ENCODE data around the gene RPL3.

The RPL3 gene

GRCh38 chr22:39280250-39280649, 39.2 kb downstream of the RPL3 start:
- DNase-seq = no peak

GRCh38 chr22:39279170-39279850, 40.1 kb downstream of the RPL3 start:
- no peak for DNase-seq

GRCh38 chr22:39278040-39278439, 41.4 kb downstream of the RPL3 start:
- peak; percentile 15 for DNase-seq

- DNase-seq = no peak
Observed at GRCh38 chr22:39277142-39277607, 42.2 kb downstream of the RPL3 start.

GRCh38 chr22:39276440-39277141, 42.8 kb downstream of the RPL3 start:
- DNase-seq = no peak

GRCh38 chr22:39275814-39276439, 43.5 kb downstream of the RPL3 start:
- peak; percentile 85 for DNase-seq

GRCh38 chr22:39273950-39274887, 45.2 kb downstream of the RPL3 start:
- DNase-seq = no peak

- DNase-seq = no peak
Observed at GRCh38 chr22:39270792-39271191, 48.6 kb downstream of the RPL3 start.

GRCh38 chr22:39270280-39270679, 49.1 kb downstream of the RPL3 start:
- DNase-seq = no peak

- DNase-seq = no peak
Observed at GRCh38 chr22:39269095-39269790, 50.2 kb downstream of the RPL3 start.

GRCh38 chr22:39268645-39269044, 50.8 kb downstream of the RPL3 start:
- no peak for DNase-seq

- DNase-seq = no peak
Observed at GRCh38 chr22:39267974-39268373, 51.4 kb downstream of the RPL3 start.

GRCh38 chr22:39266398-39267030, 52.9 kb downstream of the RPL3 start:
- peak; percentile 61 for DNase-seq

GRCh38 chr22:39265143-39265886, 54.1 kb downstream of the RPL3 start:
- no peak for DNase-seq

GRCh38 chr22:39264349-39265038, 54.9 kb downstream of the RPL3 start:
- no peak for DNase-seq

- peak; percentile 58 for DNase-seq
Observed at GRCh38 chr22:39263626-39264348, 55.6 kb downstream of the RPL3 start.
